Neural cell (in vitro differentiated cells): Measurements from ENCODE around the gene SH3PXD2A.

Source experiments
- CTCF ChIP-seq: fragments of 450-650 bp; IDR thresholded peaks from 2 replicates; pipeline ENCODE4 v1.5.1; 2014; ENCODE audit warnings: antibody characterized with exemption, mild to moderate bottlenecking, moderate library complexity; ENCODE audit not compliant: poor library complexity, severe bottlenecking
- EP300 ChIP-seq: fragments of 450-650 bp; conservative IDR thresholded peaks from 2 replicates; pipeline ENCODE4 v1.6.1; 2014; ENCODE audit warnings: antibody characterized with exemption, mild to moderate bottlenecking, moderate library complexity; ENCODE audit not compliant: poor library complexity, severe bottlenecking
- EZH2 ChIP-seq: fragments of 200-600, 300-800 bp; shearing (Covaris generic), sonication (generic); IDR thresholded peaks from 2 replicates; pipeline ENCODE4 v1.6.1; 2014; ENCODE audit warnings: antibody characterized with exemption, low read length, borderline replicate concordance, mild to moderate bottlenecking; ENCODE audit not compliant: insufficient read depth, poor library complexity, severe bottlenecking
- MXI1 ChIP-seq: fragments of 450-650 bp; conservative IDR thresholded peaks from 2 replicates; pipeline ENCODE4 v1.6.1; 2014; ENCODE audit warnings: antibody characterized with exemption, mild to moderate bottlenecking; ENCODE audit not compliant: poor library complexity, severe bottlenecking
- POLR2AphosphoS5 ChIP-seq: IDR thresholded peaks from 2 replicates; pipeline ENCODE4 v1.6.1; 2012
- RAD21 ChIP-seq: fragments of 450-650 bp; conservative IDR thresholded peaks from 2 replicates; pipeline ENCODE4 v1.6.1; 2014; ENCODE audit warnings: antibody characterized with exemption, mild to moderate bottlenecking, moderate library complexity
- REST ChIP-seq: IDR thresholded peaks from 2 replicates; pipeline ENCODE4 v1.6.1; 2012; ENCODE audit warnings: borderline replicate concordance
- SMC3 ChIP-seq: fragments of 450-650 bp; conservative IDR thresholded peaks from 2 replicates; pipeline ENCODE4 v1.6.1; 2014; ENCODE audit warnings: antibody characterized with exemption, mild to moderate bottlenecking, moderate library complexity; ENCODE audit not compliant: poor library complexity
- TAF1 ChIP-seq: IDR thresholded peaks from 2 replicates; pipeline ENCODE4 v1.6.1; 2012; ENCODE audit warnings: low read depth

DNA sequence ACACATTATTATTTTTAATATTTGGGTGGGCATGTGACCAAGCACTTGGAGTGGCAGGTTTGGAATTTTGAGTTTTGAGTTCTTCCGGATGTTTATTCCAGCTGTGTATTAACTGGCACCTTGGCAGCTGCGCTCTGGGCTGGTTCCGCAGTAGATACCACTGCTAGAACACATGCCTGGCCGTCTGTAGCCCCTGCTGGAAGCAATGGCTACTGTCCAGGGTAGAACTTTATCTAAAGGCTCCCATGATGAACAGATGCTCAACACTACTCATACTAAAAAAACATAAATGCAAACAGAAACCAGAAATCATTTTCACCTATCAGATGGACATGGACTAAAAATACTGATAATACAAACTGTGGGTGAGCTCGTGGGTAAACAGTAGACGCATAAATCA, 19.4 kb upstream of the SH3PXD2A start:
- TF ChIP-seq POLR2AphosphoS5 (no peak), CTCF (no peak), REST (no peak), EZH2 (no peak), TAF1 (no peak), RAD21 (no peak), SMC3 (no peak), EP300 (no peak), MXI1 (no peak)
